Neural cell (in vitro differentiated cells): ENCODE measurements around the gene F2.
"Not testable (repeated sequence)": the region's sequence is repeated elsewhere in the genome, so short reads cannot be mapped to it uniquely, and the experiment has no call there.

Source experiments
- EZH2 ChIP-seq: fragments of 200-600, 300-800 bp; shearing (Covaris generic), sonication (generic); IDR thresholded peaks from 2 replicates; pipeline ENCODE4 v1.6.1; 2014; ENCODE audit warnings: antibody characterized with exemption, low read length, borderline replicate concordance, mild to moderate bottlenecking; ENCODE audit not compliant: insufficient read depth, poor library complexity, severe bottlenecking
- MXI1 ChIP-seq: fragments of 450-650 bp; conservative IDR thresholded peaks from 2 replicates; pipeline ENCODE4 v1.6.1; 2014; ENCODE audit warnings: antibody characterized with exemption, mild to moderate bottlenecking; ENCODE audit not compliant: poor library complexity, severe bottlenecking
- POLR2AphosphoS5 ChIP-seq: IDR thresholded peaks from 2 replicates; pipeline ENCODE4 v1.6.1; 2012
- TF ChIP-seq, protein P1 (sequence below): fragments of 450-650 bp; IDR thresholded peaks from 2 replicates; pipeline ENCODE4 v1.5.1; 2014; ENCODE audit warnings: antibody characterized with exemption, mild to moderate bottlenecking, moderate library complexity; ENCODE audit not compliant: poor library complexity, severe bottlenecking

DNA sequence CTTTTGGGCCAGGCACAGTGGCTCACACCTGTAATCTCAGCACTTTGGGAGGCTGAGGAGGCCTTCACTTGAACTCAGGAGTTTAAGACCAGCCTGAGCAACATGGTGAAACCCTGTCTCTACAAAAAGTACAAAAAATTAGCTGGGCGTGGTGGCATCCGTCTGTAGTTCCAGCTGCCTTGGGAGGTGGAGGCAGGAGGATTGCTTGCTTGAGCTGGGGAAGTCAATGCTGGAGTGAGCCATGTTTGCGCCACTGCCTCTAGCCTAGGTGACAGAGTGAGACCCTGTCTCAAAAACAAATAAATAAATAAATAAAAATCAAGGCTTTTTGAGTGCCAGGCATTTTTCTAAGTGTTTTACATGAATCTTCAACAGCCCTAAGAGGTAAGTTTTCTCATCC is 48.5 kb upstream of the F2 start:
- TF ChIP-seq, protein P1, sequence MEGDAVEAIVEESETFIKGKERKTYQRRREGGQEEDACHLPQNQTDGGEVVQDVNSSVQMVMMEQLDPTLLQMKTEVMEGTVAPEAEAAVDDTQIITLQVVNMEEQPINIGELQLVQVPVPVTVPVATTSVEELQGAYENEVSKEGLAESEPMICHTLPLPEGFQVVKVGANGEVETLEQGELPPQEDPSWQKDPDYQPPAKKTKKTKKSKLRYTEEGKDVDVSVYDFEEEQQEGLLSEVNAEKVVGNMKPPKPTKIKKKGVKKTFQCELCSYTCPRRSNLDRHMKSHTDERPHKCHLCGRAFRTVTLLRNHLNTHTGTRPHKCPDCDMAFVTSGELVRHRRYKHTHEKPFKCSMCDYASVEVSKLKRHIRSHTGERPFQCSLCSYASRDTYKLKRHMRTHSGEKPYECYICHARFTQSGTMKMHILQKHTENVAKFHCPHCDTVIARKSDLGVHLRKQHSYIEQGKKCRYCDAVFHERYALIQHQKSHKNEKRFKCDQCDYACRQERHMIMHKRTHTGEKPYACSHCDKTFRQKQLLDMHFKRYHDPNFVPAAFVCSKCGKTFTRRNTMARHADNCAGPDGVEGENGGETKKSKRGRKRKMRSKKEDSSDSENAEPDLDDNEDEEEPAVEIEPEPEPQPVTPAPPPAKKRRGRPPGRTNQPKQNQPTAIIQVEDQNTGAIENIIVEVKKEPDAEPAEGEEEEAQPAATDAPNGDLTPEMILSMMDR = not testable (repeated sequence)
- not testable (repeated sequence) for TF ChIP-seq MXI1, POLR2AphosphoS5, EZH2
